H1 (cell line): ENCODE data around the gene CDH18. TPM values are rescaled to one million over a fixed set of nuclear protein-coding genes. Genes with fewer than 3 reads are reported as not detected.
A peak's percentile ranks its signal among the peaks of the same experiment; 100 is the strongest.

Experiments
- CTCF ChIA-PET: fragments of 300-600 bp; sonication (Branson Sonifier 250); formaldehyde crosslinking; loops from one replicate; lab custom pipeline; 2021; ENCODE audit not compliant: partially characterized antibody; lab: Charles Lee
- POLR2A ChIA-PET: fragments of 300-600 bp; sonication (Branson Sonifier 250); formaldehyde crosslinking; loops from one replicate; lab custom pipeline; 2021; ENCODE audit warnings: inconsistent platforms; ENCODE audit not compliant: partially characterized antibody; lab: Charles Lee
- DNase-seq, 2 experiments: peaks; one replicate each; pipeline versions ENCODE4 v3.0.0 to v3.0.0-alpha.2; 2010 to 2022; ENCODE audit warnings: low spot score in 2 of 2, low read depth in 1 of 2, mixed read lengths in 1 of 2
- FAIRE-seq: peaks from 2 replicates; lab custom pipeline; 2011; peaks lifted over from hg19 to GRCh38; lab: Jason Lieb, UNC
- H2AFZ ChIP-seq: 2 replicates; pipeline ENCODE4 v1.8.1; 2012; ENCODE audit warnings: low read length, inconsistent platforms
- H2AK5ac ChIP-seq: 2 replicates; pipeline ENCODE4 v1.6.1; 2013; ENCODE audit warnings: low read depth, low read length
- H2BK120ac ChIP-seq: replicated peaks from 2 replicates; pipeline ENCODE3; 2013; ENCODE audit warnings: low read depth, low read length, inconsistent platforms
- H2BK12ac ChIP-seq: 2 replicates; pipeline ENCODE4 v1.6.1; 2013; ENCODE audit warnings: low read depth, low read length
- H2BK15ac ChIP-seq: 2 replicates; pipeline ENCODE4 v1.6.1; 2013; ENCODE audit warnings: low read length
- H2BK20ac ChIP-seq: 2 replicates; pipeline ENCODE4 v1.6.1; 2013; ENCODE audit warnings: low read length
- H2BK5ac ChIP-seq: 2 replicates; pipeline ENCODE4 v1.6.1; 2013; ENCODE audit warnings: low read depth, low read length
- H3K14ac ChIP-seq: 2 replicates; pipeline ENCODE4 v1.6.1; 2013; ENCODE audit warnings: inconsistent platforms; ENCODE audit not compliant: insufficient read length
- H3K18ac ChIP-seq: 2 replicates; pipeline ENCODE4 v1.6.1; 2013; ENCODE audit warnings: low read length; ENCODE audit errors: extremely low read depth
- H3K23ac ChIP-seq: 2 replicates; pipeline ENCODE4 v1.6.1; 2013; ENCODE audit warnings: inconsistent platforms; ENCODE audit not compliant: insufficient read length
- H3K23me2 ChIP-seq: 2 replicates; pipeline ENCODE4 v1.6.1; 2013; ENCODE audit warnings: low read depth, low read length
- H3K27ac ChIP-seq: 2 replicates; pipeline ENCODE4 v1.6.1; 2011; ENCODE audit warnings: low read depth, low read length, inconsistent platforms
- H3K27me3 ChIP-seq, 4 experiments: replicated peaks in 1 of 4; 1 replicate in 1 of 4; 2 replicates in 3 of 4; pipeline versions ENCODE4 v1.6.1 to v1.8.1; 2011 to 2013; ENCODE audit warnings: low read length in 3 of 4, mild to moderate bottlenecking in 3 of 4, inconsistent platforms in 2 of 4, mixed read lengths in 2 of 4, moderate library complexity in 1 of 4; ENCODE audit not compliant: control insufficient read depth in 3 of 4, insufficient read depth in 3 of 4; ENCODE audit errors: extremely low read depth in 1 of 4
- H3K36me3 ChIP-seq, 4 experiments: 2 replicates each; pipeline versions ENCODE4 v1.6.1 to v1.8.1; 2011 to 2013; ENCODE audit warnings: mild to moderate bottlenecking in 4 of 4, low read length in 3 of 4, moderate library complexity in 2 of 4, control low read depth in 1 of 4, inconsistent platforms in 1 of 4; ENCODE audit not compliant: insufficient read depth in 4 of 4, control insufficient read depth in 2 of 4
- H3K4ac ChIP-seq: replicated peaks from 2 replicates; pipeline ENCODE3; 2013; ENCODE audit warnings: low read length, low read depth, mixed read lengths, inconsistent platforms; ENCODE audit not compliant: insufficient read length
- H3K4me1 ChIP-seq, 4 experiments: replicated peaks in 1 of 4; 1 replicate in 1 of 4; 2 replicates in 3 of 4; pipeline versions ENCODE4 v1.6.1 to v1.8.1; 2011 to 2013; ENCODE audit warnings: low read length in 3 of 4, inconsistent platforms in 2 of 4, mixed read lengths in 1 of 4; ENCODE audit not compliant: insufficient read depth in 4 of 4, control insufficient read depth in 3 of 4
- H3K4me2 ChIP-seq, 2 experiments: 2 replicates each; pipeline versions ENCODE4 v1.6.1 to v1.8.1; 2011 to 2013; ENCODE audit warnings: low read depth in 2 of 2, low read length in 2 of 2, control low read depth in 1 of 2, inconsistent platforms in 1 of 2, mild to moderate bottlenecking in 1 of 2; ENCODE audit not compliant: insufficient read depth in 1 of 2
- H3K4me3 ChIP-seq, 4 experiments: fragments of 200-600, 300-600 bp in 1 of 4; sonication (generic), shearing (Covaris generic), sonication (Bioruptor Twin) in 1 of 4; 2 replicates each; pipeline versions ENCODE4 v1.5.1 to v1.8.1; 2011 to 2016; ENCODE audit warnings: low read length in 4 of 4, low read depth in 3 of 4, control low read depth in 2 of 4, inconsistent platforms in 2 of 4, mild to moderate bottlenecking in 2 of 4, mixed read lengths in 1 of 4, moderate library complexity in 1 of 4; ENCODE audit not compliant: insufficient read depth in 2 of 4; ENCODE audit errors: extremely low read depth in 1 of 4
- H3K56ac ChIP-seq: replicated peaks from 2 replicates; pipeline ENCODE3; 2013; ENCODE audit warnings: low read depth, mild to moderate bottlenecking, mixed read lengths, low read length, inconsistent platforms; ENCODE audit not compliant: insufficient read length
- H3K79me1 ChIP-seq: 2 replicates; pipeline ENCODE4 v1.6.1; 2013; ENCODE audit warnings: low read depth, low read length, control low read depth
- H3K79me2 ChIP-seq, 2 experiments: 2 replicates each; pipeline versions ENCODE4 v1.6.1 to v1.8.1; 2012 to 2013; ENCODE audit warnings: low read length in 2 of 2, mild to moderate bottlenecking in 2 of 2, inconsistent platforms in 1 of 2; ENCODE audit not compliant: insufficient read depth in 2 of 2, control insufficient read depth in 1 of 2
- H3K9ac ChIP-seq, 4 experiments: replicated peaks in 1 of 4; 1 replicate in 1 of 4; 2 replicates in 3 of 4; pipeline versions ENCODE4 v1.6.1 to v1.8.1; 2011 to 2013; ENCODE audit warnings: low read depth in 3 of 4, low read length in 3 of 4, control low read depth in 2 of 4, mild to moderate bottlenecking in 2 of 4, moderate library complexity in 2 of 4, inconsistent platforms in 1 of 4; ENCODE audit errors: extremely low read depth in 1 of 4
- H3K9me3 ChIP-seq, 2 experiments: 2 replicates each; pipeline versions ENCODE4 v1.6.1 to v1.8.1; 2012 to 2013; ENCODE audit warnings: mild to moderate bottlenecking in 2 of 2, moderate library complexity in 2 of 2, control low read depth in 1 of 2, inconsistent platforms in 1 of 2, low read depth in 1 of 2, low read length in 1 of 2, mixed read lengths in 1 of 2; ENCODE audit not compliant: insufficient read depth in 2 of 2
- H4K20me1 ChIP-seq, 2 experiments: replicated peaks in 1 of 2; 2 replicates each; pipeline versions ENCODE3 to v1.8.1; 2011 to 2013; ENCODE audit warnings: inconsistent platforms in 2 of 2, low read length in 2 of 2, mild to moderate bottlenecking in 1 of 2; ENCODE audit not compliant: insufficient read depth in 2 of 2, control insufficient read depth in 1 of 2
- H4K5ac ChIP-seq: 2 replicates; pipeline ENCODE4 v1.6.1; 2013; ENCODE audit warnings: low read length, low read depth, mixed read lengths, inconsistent platforms; ENCODE audit not compliant: insufficient read length
- H4K8ac ChIP-seq: 2 replicates; pipeline ENCODE4 v1.8.0; 2013; ENCODE audit warnings: mild to moderate bottlenecking, moderate library complexity, low read length, inconsistent platforms; ENCODE audit not compliant: insufficient read depth; ENCODE audit errors: extremely low read depth
- H4K91ac ChIP-seq: replicated peaks from 2 replicates; pipeline ENCODE3; 2013; ENCODE audit warnings: low read length, mixed read lengths, inconsistent platforms; ENCODE audit not compliant: insufficient read length
- ATF2 ChIP-seq: IDR thresholded peaks from 2 replicates; pipeline ENCODE4 v1.6.1; 2012; ENCODE audit warnings: low read length, inconsistent platforms
- EP300 ChIP-seq, 2 experiments: IDR thresholded peaks; 1 replicate in 1 of 2; 2 replicates in 1 of 2; pipeline ENCODE4 v1.6.1; 2011 to 2012; ENCODE audit warnings: low read depth in 2 of 2, low read length in 2 of 2, mild to moderate bottlenecking in 2 of 2, borderline replicate concordance in 1 of 2, inconsistent platforms in 1 of 2, moderate library complexity in 1 of 2
- GTF2F1 ChIP-seq: IDR thresholded peaks from 2 replicates; pipeline ENCODE4 v1.6.1; 2012; ENCODE audit warnings: low read depth, low read length, improper control_type of control experiment, borderline replicate concordance
- KDM1A ChIP-seq: fragments of 200-600, 300-600 bp; sonication (generic); IDR thresholded peaks from 2 replicates; pipeline ENCODE4 v1.7.1; 2016; ENCODE audit warnings: mild to moderate bottlenecking, low read length, borderline replicate concordance
- NANOG ChIP-seq: IDR thresholded peaks from 2 replicates; pipeline ENCODE4 v1.6.1; 2011; ENCODE audit warnings: low read length, low read depth, mild to moderate bottlenecking, inconsistent platforms; ENCODE audit not compliant: insufficient read depth, poor library complexity, severe bottlenecking
- POLR2A ChIP-seq, 2 experiments: IDR thresholded peaks; 1 replicate in 1 of 2; 2 replicates in 1 of 2; pipeline ENCODE4 v1.6.1; 2011; ENCODE audit warnings: low read depth in 2 of 2, low read length in 2 of 2, mild to moderate bottlenecking in 2 of 2; ENCODE audit errors: control extremely low read depth in 1 of 2
- RAD21 ChIP-seq, 2 experiments: IDR thresholded peaks in 1 of 2; conservative IDR thresholded peaks in 1 of 2; 2 replicates each; pipeline ENCODE4 v1.6.1; 2011; ENCODE audit warnings: low read depth in 2 of 2, low read length in 2 of 2, improper control_type of control experiment in 1 of 2, inconsistent platforms in 1 of 2, mild to moderate bottlenecking in 1 of 2, moderate library complexity in 1 of 2
- SP2 ChIP-seq: IDR thresholded peaks from 2 replicates; pipeline ENCODE4 v1.6.1; 2012; ENCODE audit warnings: mild to moderate bottlenecking, low read length, inconsistent platforms
- TAF7 ChIP-seq: optimal IDR thresholded peaks from 2 replicates; pipeline ENCODE3; 2011; ENCODE audit warnings: low read depth, mild to moderate bottlenecking, inconsistent platforms, low read length, moderate library complexity, borderline replicate concordance
- YY1 ChIP-seq: IDR thresholded peaks from 2 replicates; pipeline ENCODE4 v1.6.1; 2011; ENCODE audit warnings: low read depth, mild to moderate bottlenecking, low read length
- ZNF274 ChIP-seq: IDR thresholded peaks from 2 replicates; pipeline ENCODE4 v1.7.0; 2012; ENCODE audit warnings: low read length, borderline replicate concordance; ENCODE audit errors: extremely low read depth
- WGBS, 2 experiments: shearing (Covaris generic) in 1 of 2; methylation state at CpG; one replicate each; pipeline versions ENCODE4 v1.1.6 to v1.1.7; 2013 to 2015; ENCODE audit warnings: low lambda C conversion rate in 2 of 2, mixed read lengths in 2 of 2, inconsistent platforms in 1 of 2, low coverage in 1 of 2, missing lambda C conversion rate in 1 of 2; ENCODE audit not compliant: insufficient replicate concordance in 2 of 2, insufficient coverage in 1 of 2, insufficient read length in 1 of 2; ENCODE audit errors: extremely low coverage in 1 of 2, missing lambda C conversion rate in 1 of 2; 5-methylcytosine and 5-hydroxymethylcytosine counted together
- polyA plus RNA-seq, 7 experiments: library from polyadenylated mRNA; depleted of rRNA in 3 of 7; stranded (reverse) in 5 of 7; unstranded in 2 of 7; fragments of >200 nt in 5 of 7; fragments of 200-250 nt in 2 of 7; gene quantifications; 1 replicate in 5 of 7; 2 replicates in 1 of 7; 4 replicates in 1 of 7; pipeline versions ENCODE4 v1.2.1 to v1.2.3, GENCODE V29; 2011 to 2013; ENCODE audit warnings: missing spikeins in 2 of 7, mixed read lengths in 2 of 7
- total RNA-seq: library from RNA; stranded (reverse); fragmentation: NEBNext Ultra II Directional; extraction: Animal tissue kit (Norgen Biotek cat#: 25700); gene quantifications from 2 replicates; pipeline ENCODE4 v1.2.1, GENCODE V29; 2021

The CDH18 gene
- total and polyA plus RNA-seq, 2 of the 8 experiments (the other 6 are each of a cell fraction or from before 2014, with no cell fraction given) = 0.30 to 0.32 TPM

DNA sequence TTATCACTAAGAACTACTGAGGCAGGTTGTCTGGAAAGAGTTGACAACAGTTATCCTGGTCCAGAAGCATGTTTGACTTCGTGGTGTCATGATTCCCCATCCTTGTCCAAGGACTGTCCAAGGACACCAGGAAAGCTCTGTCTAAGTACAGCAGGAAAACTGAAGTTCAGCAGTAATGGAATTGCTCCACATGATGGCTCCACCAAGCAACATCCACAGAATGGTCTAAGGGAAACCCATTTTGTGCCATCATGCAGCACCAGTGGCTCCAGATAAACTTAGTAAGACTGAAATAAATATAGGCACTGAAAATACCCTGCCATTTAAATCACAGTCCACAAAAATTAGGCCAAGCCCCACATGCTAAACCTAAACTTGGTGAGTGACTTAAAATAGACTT is 192.8 kb downstream of the CDH18 start:
- Histone ChIP-seq H4K8ac (no peak overlapping the region), H3K9me3 (no peaks in the 10 kb centered on the region), H3K18ac (no peak overlapping the region), H2BK5ac (no peak overlapping the region), H2BK120ac (no peak overlapping the region), H3K14ac (no peak overlapping the region), H3K23me2 (no peaks in the 10 kb centered on the region), H4K20me1 (no peaks in the 10 kb centered on the region), H2BK12ac (no peak overlapping the region), H2AK5ac (no peak overlapping the region), H3K27me3 (no peaks in the 10 kb centered on the region), H2AFZ (no peak overlapping the region), H3K56ac (no peak overlapping the region), H4K91ac (no peak overlapping the region), H2BK20ac (no peak overlapping the region), H3K27ac (no peak overlapping the region), H3K4me3 (no peak overlapping the region), H3K36me3 (no peaks in the 10 kb centered on the region), H3K4ac (no peak overlapping the region), H2BK15ac (no peak overlapping the region), H3K79me2 (no peaks in the 10 kb centered on the region), H3K4me1 (peaks cover 0 to 3% (median 0%) of the 10 kb centered on the region in 4 experiments; a peak in 1 of 7 replicates), H4K5ac (no peak overlapping the region), H3K4me2 (no peak overlapping the region), H3K9ac (no peak overlapping the region), H3K23ac (no peak overlapping the region), H3K79me1 (no peaks in the 10 kb centered on the region)
- WGBS, 2 experiments = 94% methylated on average over 1 of the region's 1 CpG; no CpG with 5 or more reads in 1 of the 2 experiments
- FAIRE-seq (peak; percentile 68), DNase-seq (peak in 1 of 2 experiments; percentile 3)
- CTCF ChIA-PET = interaction anchor here (0.5 to 1.0 kb wide), 5 partner anchors 8 to 216 kb away, joined by 3 to 4 read pairs (median 3); no protein-coding TSS in a partner anchor
- POLR2A ChIA-PET = no interaction called here
- TF ChIP-seq YY1 (0 out of 2 replicates have a peak, but pooled peaks have one; percentile 20), KDM1A (no peak), EP300 (IDR thresholded peaks at IDR 0.05; ENCODE audit: borderline replicate concordance in 1 of 2, low read depth in 2 of 2, low read length in 2 of 2) (no peak), GTF2F1 (no peak), RAD21 (IDR thresholded peaks at IDR 0.05 in 1 of 2, conservative IDR thresholded peaks at IDR 0.05 in 1 of 2; ENCODE audit: low read depth in 2 of 2, low read length in 2 of 2) (peak; percentile 65 to 80), ZNF274 (no peak), ATF2 (no peak), NANOG (no peak), TAF7 (no peak), SP2 (no peak), POLR2A (IDR thresholded peaks at IDR 0.05; ENCODE audit: control extremely low read depth in 1 of 2, low read depth in 2 of 2, low read length in 2 of 2) (no peak)
